Left ventricle myocardium inferior (tissue), 1 donor: ENCODE measurements around the gene KRT81. TPM values are rescaled to one million over a fixed set of nuclear protein-coding genes. Genes with fewer than 3 reads are reported as not detected.
"Not testable (repeated sequence)": the region's sequence is repeated elsewhere in the genome, so short reads cannot be mapped to it uniquely, and the experiment has no call there.

ENCODE experiments used
- DNase-seq: peaks from one replicate; pipeline ENCODE4 v3.0.0-alpha.2; 2020
- H3K27ac ChIP-seq: fragments of 200-600 bp; replicated peaks from 2 replicates; pipeline ENCODE4 v1.8.0; 2021
- H3K27me3 ChIP-seq: fragments of 200-600 bp; 2 replicates; pipeline ENCODE4 v1.8.0; 2021; ENCODE audit warnings: low read depth
- H3K36me3 ChIP-seq: fragments of 200-600 bp; 2 replicates; pipeline ENCODE4 v1.8.0; 2021
- H3K4me1 ChIP-seq: fragments of 200-600 bp; 2 replicates; pipeline ENCODE4 v1.8.0; 2021
- H3K4me3 ChIP-seq: fragments of 200-600 bp; 2 replicates; pipeline ENCODE4 v1.8.0; 2021; ENCODE audit warnings: mild to moderate bottlenecking, moderate library complexity
- H3K9me3 ChIP-seq: fragments of 200-600 bp; replicated peaks from 2 replicates; pipeline ENCODE4 v1.8.0; 2021
- intact Hi-C: fragments of 100-400 bp; cut with micrococcal nuclease; formaldehyde crosslinking; loops from one replicate; pipeline ENCODE4 v1.11.0; 2022
- total RNA-seq: library from RNA; stranded (reverse); fragmentation: NEBNext Ultra II Directional; extraction: Animal tissue kit (Norgen Biotek cat#: 25700); gene quantifications from one replicate; pipeline ENCODE4 v1.2.1, GENCODE V29; 2021
- TF ChIP-seq, protein P1 (sequence below): fragments of 200-600 bp; IDR thresholded peaks from 2 replicates; pipeline ENCODE4 v1.8.0; 2021; ENCODE audit warnings: antibody characterized with exemption, mild to moderate bottlenecking, borderline replicate concordance
- donor health status: DM: no; HTN: yes; CAD: no; lungs with severe emphysema.

The KRT81 gene
- total RNA-seq, 1 donor from 2014 or later: not detected

GRCh38 chr12:52308806-52309425 lies 17.6 kb upstream of the KRT81 start:
- H3K4me3 ChIP-seq: peak overlapping the region; percentile 64
- no peak overlapping the region for H3K27ac ChIP-seq
- DNase-seq: no peak
- no peaks in the 10 kb centered on the region for H3K36me3 ChIP-seq
- H3K27me3 ChIP-seq: peaks cover 87% of the 10 kb centered on the region
- intact Hi-C loops: no loop called here
- peaks cover 15% of the 10 kb centered on the region for H3K4me1 ChIP-seq
- H3K9me3 ChIP-seq: no peaks in the 10 kb centered on the region
- TF ChIP-seq, protein P1, sequence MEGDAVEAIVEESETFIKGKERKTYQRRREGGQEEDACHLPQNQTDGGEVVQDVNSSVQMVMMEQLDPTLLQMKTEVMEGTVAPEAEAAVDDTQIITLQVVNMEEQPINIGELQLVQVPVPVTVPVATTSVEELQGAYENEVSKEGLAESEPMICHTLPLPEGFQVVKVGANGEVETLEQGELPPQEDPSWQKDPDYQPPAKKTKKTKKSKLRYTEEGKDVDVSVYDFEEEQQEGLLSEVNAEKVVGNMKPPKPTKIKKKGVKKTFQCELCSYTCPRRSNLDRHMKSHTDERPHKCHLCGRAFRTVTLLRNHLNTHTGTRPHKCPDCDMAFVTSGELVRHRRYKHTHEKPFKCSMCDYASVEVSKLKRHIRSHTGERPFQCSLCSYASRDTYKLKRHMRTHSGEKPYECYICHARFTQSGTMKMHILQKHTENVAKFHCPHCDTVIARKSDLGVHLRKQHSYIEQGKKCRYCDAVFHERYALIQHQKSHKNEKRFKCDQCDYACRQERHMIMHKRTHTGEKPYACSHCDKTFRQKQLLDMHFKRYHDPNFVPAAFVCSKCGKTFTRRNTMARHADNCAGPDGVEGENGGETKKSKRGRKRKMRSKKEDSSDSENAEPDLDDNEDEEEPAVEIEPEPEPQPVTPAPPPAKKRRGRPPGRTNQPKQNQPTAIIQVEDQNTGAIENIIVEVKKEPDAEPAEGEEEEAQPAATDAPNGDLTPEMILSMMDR: no peak

- Histone ChIP-seq H3K4me1 (peaks cover 15% of the 10 kb centered on the region), H3K4me3 (peak overlapping the region; percentile 64), H3K36me3 (no peaks in the 10 kb centered on the region), H3K9me3 (no peaks in the 10 kb centered on the region), H3K27me3 (peaks cover 79% of the 10 kb centered on the region), H3K27ac (no peak overlapping the region)
- intact Hi-C loops: no loop called here
- TF ChIP-seq, protein P1: peak; percentile 43
- peak; percentile 35 for DNase-seq
These were observed 16.8 kb upstream of the KRT81 start for GRCh38 chr12:52307836-52308805.

DNA sequence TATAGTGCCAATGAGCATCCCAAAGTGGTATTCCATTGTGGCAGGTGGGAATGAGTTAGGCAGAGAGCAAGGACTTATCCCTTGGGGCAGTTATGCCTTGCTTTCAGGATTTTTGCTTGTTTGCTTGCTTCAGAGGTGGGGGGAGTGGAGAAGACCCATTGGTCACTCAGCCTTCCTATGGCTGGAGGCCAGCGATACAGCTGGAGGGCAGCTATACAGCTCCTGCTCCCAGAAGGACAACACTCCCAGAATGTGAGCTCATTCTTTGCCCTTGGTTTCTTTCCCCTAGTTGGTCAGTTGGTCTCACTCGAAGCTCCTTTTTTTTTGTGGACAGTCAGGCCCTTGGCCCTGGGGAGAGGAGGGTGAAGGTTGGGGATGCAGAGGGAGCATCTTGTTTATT lies 15.4 kb upstream of the KRT81 start:
- no peak overlapping the region for H3K27ac ChIP-seq
- H3K4me1 ChIP-seq: peaks cover 15% of the 10 kb centered on the region
- TF ChIP-seq, protein P1: no peak
- intact Hi-C loops: no loop called here
- H3K36me3 ChIP-seq: no peaks in the 10 kb centered on the region
- no peaks in the 10 kb centered on the region for H3K9me3 ChIP-seq
- peaks cover 68% of the 10 kb centered on the region for H3K27me3 ChIP-seq
- no peak overlapping the region for H3K4me3 ChIP-seq
- DNase-seq: no peak

- intact Hi-C loops: no loop called here
- peaks cover 11% of the 10 kb centered on the region for H3K4me1 ChIP-seq
- no peaks in the 10 kb centered on the region for H3K36me3 ChIP-seq
- no peak for DNase-seq
- H3K4me3 ChIP-seq: no peak overlapping the region
- TF ChIP-seq, protein P1: peak; percentile 32
- peaks cover 68% of the 10 kb centered on the region for H3K27me3 ChIP-seq
- no peak overlapping the region for H3K27ac ChIP-seq
- no peaks in the 10 kb centered on the region for H3K9me3 ChIP-seq
These were observed 14.8 kb upstream of the KRT81 start for GRCh38 chr12:52305921-52306705.

DNA sequence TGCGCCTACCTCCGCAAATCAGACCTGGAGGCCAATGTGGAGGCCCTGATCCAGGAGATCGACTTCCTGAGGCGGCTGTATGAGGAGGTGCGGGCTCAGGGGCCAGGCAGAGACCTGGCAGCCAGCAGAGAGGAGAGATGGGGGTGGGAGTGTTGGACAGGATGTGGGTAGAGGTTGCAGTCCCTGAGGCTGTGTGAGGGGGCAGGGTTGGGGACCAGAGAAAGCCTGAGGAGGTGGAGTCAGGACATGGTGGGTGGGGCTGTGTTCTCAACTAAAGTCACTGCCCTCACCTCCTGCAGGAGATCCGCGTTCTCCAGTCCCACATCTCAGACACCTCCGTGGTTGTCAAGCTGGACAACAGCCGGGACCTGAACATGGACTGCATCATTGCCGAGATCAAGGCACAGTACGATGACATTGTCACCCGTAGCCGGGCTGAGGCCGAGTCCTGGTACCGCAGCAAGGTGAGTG lies 13.6 kb upstream of the KRT81 start:
- H3K27ac ChIP-seq, H3K4me1 ChIP-seq, H3K36me3 ChIP-seq, H3K9me3 ChIP-seq, H3K4me3 ChIP-seq, DNase-seq, intact Hi-C loops: not testable (repeated sequence)
- H3K27me3 ChIP-seq: peaks cover 68% of the 10 kb centered on the region

- H3K36me3 ChIP-seq, H3K27ac ChIP-seq, DNase-seq, H3K4me1 ChIP-seq, H3K4me3 ChIP-seq, intact Hi-C loops, H3K9me3 ChIP-seq: not testable (repeated sequence)
- H3K27me3 ChIP-seq: peaks cover 61% of the 10 kb centered on the region
These were observed 11.0 kb upstream of the KRT81 start for GRCh38 chr12:52302242-52302914.

DNA sequence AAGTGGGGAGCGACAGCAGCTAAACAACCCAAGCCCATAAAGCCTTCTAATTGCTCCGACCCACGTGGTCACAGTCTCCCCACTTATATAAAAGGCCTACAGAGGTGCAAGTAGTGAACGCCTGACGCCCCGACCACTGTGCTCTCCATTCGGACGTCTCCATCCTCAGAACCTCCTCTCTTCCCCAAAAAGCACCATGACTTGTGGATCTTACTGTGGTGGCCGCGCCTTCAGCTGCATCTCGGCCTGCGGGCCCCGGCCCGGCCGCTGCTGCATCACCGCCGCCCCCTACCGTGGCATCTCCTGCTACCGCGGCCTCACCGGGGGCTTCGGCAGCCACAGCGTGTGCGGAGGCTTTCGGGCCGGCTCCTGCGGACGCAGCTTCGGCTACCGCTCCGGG lies 10.4 kb upstream of the KRT81 start:
- peaks cover 60% of the 10 kb centered on the region for H3K27me3 ChIP-seq
- intact Hi-C loops, H3K4me1 ChIP-seq, H3K9me3 ChIP-seq, H3K4me3 ChIP-seq, H3K36me3 ChIP-seq, H3K27ac ChIP-seq, DNase-seq: not testable (repeated sequence)
